ENCODE measurements around the gene KAT2B.

DNA sequence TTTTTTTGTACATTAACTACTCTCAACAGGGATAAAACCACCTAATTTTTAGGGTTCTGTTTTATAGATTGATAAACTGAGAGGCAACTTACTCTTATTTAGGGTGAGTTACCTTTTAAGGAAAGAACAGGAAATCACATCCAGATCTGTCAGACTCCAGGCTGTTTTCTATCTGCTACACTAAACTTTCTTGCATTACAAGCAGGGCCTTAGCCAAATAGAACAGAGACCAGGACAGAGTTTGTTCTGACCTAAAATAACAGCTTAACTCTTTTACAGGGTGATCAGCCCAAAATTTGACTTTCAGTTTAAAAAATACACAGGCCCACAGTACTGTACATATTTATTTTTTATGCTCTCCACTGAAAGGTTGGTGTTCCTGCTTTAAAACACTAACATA, 107.1 kb downstream of the KAT2B start:
- no peak for TF ChIP-seq CTCF (conservative IDR thresholded peaks at IDR 0.05 in 1 of 2, IDR thresholded peaks at IDR 0.05 in 1 of 2; ENCODE audit: extremely low read depth in 1 of 2, insufficient read depth in 1 of 2, low read depth in 1 of 2, low read length in 2 of 2)
- no peak for TF ChIP-seq EZH2 (IDR thresholded peaks at IDR 0.05; ENCODE audit: borderline replicate concordance, low read length)

All from mammary epithelial cell (primary cell).